Neural cell (in vitro differentiated cells): ENCODE measurements around the gene IGLL5. TPM values are rescaled to one million over a fixed set of nuclear protein-coding genes. Genes with fewer than 3 reads are reported as not detected.

Experiments used
- H2AFZ ChIP-seq: fragments of 200-600, 300-800 bp; sonication (generic), shearing (Covaris generic); 2 replicates; pipeline ENCODE4 v1.6.0; 2014; ENCODE audit warnings: low read depth, mild to moderate bottlenecking, antibody characterized with exemption, low read length, moderate library complexity
- H3F3A ChIP-seq: fragments of 200-600 bp; shearing (Covaris generic); 2 replicates; pipeline ENCODE4 v1.6.1; 2016; ENCODE audit warnings: mild to moderate bottlenecking, moderate library complexity, mixed read lengths, antibody characterized with exemption, low read length; ENCODE audit not compliant: insufficient read depth, poor library complexity, severe bottlenecking
- H3K27ac ChIP-seq: fragments of 200-600, 300-800 bp; sonication (generic), shearing (Covaris generic); 2 replicates; pipeline ENCODE4 v1.5.1; 2014; ENCODE audit warnings: mild to moderate bottlenecking, low read length, moderate library complexity
- H3K27me3 ChIP-seq: fragments of 300-800, 200-600 bp; sonication (generic), shearing (Covaris generic); 2 replicates; pipeline ENCODE4 v1.6.0; 2014; ENCODE audit warnings: mild to moderate bottlenecking, low read depth, low read length, moderate library complexity; ENCODE audit not compliant: insufficient read depth
- H3K36me3 ChIP-seq: fragments of 300-800, 200-600 bp; sonication (generic), shearing (Covaris generic); 2 replicates; pipeline ENCODE4 v1.5.1; 2014; ENCODE audit warnings: mild to moderate bottlenecking, antibody characterized with exemption, low read length, moderate library complexity; ENCODE audit not compliant: insufficient read depth
- H3K4me2 ChIP-seq: fragments of 300-800, 200-600 bp; sonication (generic), shearing (Covaris generic); 2 replicates; pipeline ENCODE4 v1.6.0; 2014; ENCODE audit warnings: mild to moderate bottlenecking, low read length
- H3K4me3 ChIP-seq: fragments of 300-800, 200-600 bp; sonication (generic), shearing (Covaris generic); 2 replicates; pipeline ENCODE4 v1.5.1; 2014; ENCODE audit warnings: mild to moderate bottlenecking, low read length, moderate library complexity
- H3K79me2 ChIP-seq: fragments of 200-600 bp; shearing (Covaris generic); replicated peaks from 2 replicates; pipeline ENCODE4 v1.6.0; 2014; ENCODE audit warnings: mild to moderate bottlenecking, low read length, moderate library complexity; ENCODE audit not compliant: insufficient read depth
- H3K9ac ChIP-seq: fragments of 300-800, 200-600 bp; sonication (generic), shearing (Covaris generic); 2 replicates; pipeline ENCODE4 v1.6.1; 2016; ENCODE audit warnings: mild to moderate bottlenecking, low read length, mixed read lengths
- H3K9me2 ChIP-seq: fragments of 200-600 bp; shearing (Covaris generic); 2 replicates; pipeline ENCODE4 v1.6.1; 2016; ENCODE audit warnings: mild to moderate bottlenecking, low read length, mixed read lengths; ENCODE audit not compliant: insufficient read depth
- H3K9me3 ChIP-seq: fragments of 200-600, 300-800 bp; sonication (generic), shearing (Covaris generic); 2 replicates; pipeline ENCODE4 v1.6.1; 2016; ENCODE audit warnings: mild to moderate bottlenecking, mixed run types, low read length, moderate library complexity, mixed read lengths
- H4K20me1 ChIP-seq: fragments of 200-600 bp; shearing (Covaris generic); 2 replicates; pipeline ENCODE4 v1.6.1; 2016; ENCODE audit warnings: mild to moderate bottlenecking, mixed run types; ENCODE audit not compliant: insufficient read depth
- EP300 ChIP-seq: fragments of 450-650 bp; conservative IDR thresholded peaks from 2 replicates; pipeline ENCODE4 v1.6.1; 2014; ENCODE audit warnings: antibody characterized with exemption, mild to moderate bottlenecking, moderate library complexity; ENCODE audit not compliant: poor library complexity, severe bottlenecking
- EZH2 ChIP-seq: fragments of 200-600, 300-800 bp; shearing (Covaris generic), sonication (generic); IDR thresholded peaks from 2 replicates; pipeline ENCODE4 v1.6.1; 2014; ENCODE audit warnings: antibody characterized with exemption, low read length, borderline replicate concordance, mild to moderate bottlenecking; ENCODE audit not compliant: insufficient read depth, poor library complexity, severe bottlenecking
- MXI1 ChIP-seq: fragments of 450-650 bp; conservative IDR thresholded peaks from 2 replicates; pipeline ENCODE4 v1.6.1; 2014; ENCODE audit warnings: antibody characterized with exemption, mild to moderate bottlenecking; ENCODE audit not compliant: poor library complexity, severe bottlenecking
- POLR2AphosphoS5 ChIP-seq: IDR thresholded peaks from 2 replicates; pipeline ENCODE4 v1.6.1; 2012
- RAD21 ChIP-seq: fragments of 450-650 bp; conservative IDR thresholded peaks from 2 replicates; pipeline ENCODE4 v1.6.1; 2014; ENCODE audit warnings: antibody characterized with exemption, mild to moderate bottlenecking, moderate library complexity
- REST ChIP-seq: IDR thresholded peaks from 2 replicates; pipeline ENCODE4 v1.6.1; 2012; ENCODE audit warnings: borderline replicate concordance
- SMC3 ChIP-seq: fragments of 450-650 bp; conservative IDR thresholded peaks from 2 replicates; pipeline ENCODE4 v1.6.1; 2014; ENCODE audit warnings: antibody characterized with exemption, mild to moderate bottlenecking, moderate library complexity; ENCODE audit not compliant: poor library complexity
- TAF1 ChIP-seq: IDR thresholded peaks from 2 replicates; pipeline ENCODE4 v1.6.1; 2012; ENCODE audit warnings: low read depth
- polyA plus RNA-seq: library from polyadenylated mRNA; depleted of rRNA; stranded (reverse); fragments of >200 nt; gene quantifications from 2 replicates; pipeline ENCODE4 v1.2.3, GENCODE V29; 2014
- TF ChIP-seq, protein P1 (sequence below): fragments of 450-650 bp; IDR thresholded peaks from 2 replicates; pipeline ENCODE4 v1.5.1; 2014; ENCODE audit warnings: antibody characterized with exemption, mild to moderate bottlenecking, moderate library complexity; ENCODE audit not compliant: poor library complexity, severe bottlenecking

Gene IGLL5
- polyA plus RNA-seq, 1 donor from 2014 or later, result 0.19 TPM

DNA sequence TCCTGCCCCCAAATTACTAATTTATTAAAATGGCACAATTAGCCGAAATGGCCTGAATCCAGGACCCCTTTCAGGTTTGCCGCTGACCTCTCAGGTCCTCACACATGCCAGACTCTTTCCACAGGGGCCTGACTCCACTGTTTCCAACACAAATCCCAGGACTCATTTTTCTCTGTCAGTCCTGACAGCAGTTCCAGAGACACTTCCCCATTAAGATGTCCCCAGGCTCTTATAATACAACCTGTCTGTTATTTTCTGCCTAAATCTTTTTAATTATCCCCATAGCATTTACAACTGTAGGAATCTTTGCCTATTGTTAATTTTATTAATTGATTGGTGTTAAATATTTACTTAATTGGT lies 9.4 kb upstream of the IGLL5 start:
- H3K4me2 ChIP-seq, result no peak overlapping the region
- no peaks in the 10 kb centered on the region for H3K9me2 ChIP-seq
- no peaks in the 10 kb centered on the region for H3K9me3 ChIP-seq
- H3K27ac ChIP-seq, result no peak overlapping the region
- H2AFZ ChIP-seq, result no peak overlapping the region
- no peaks in the 10 kb centered on the region for H3K79me2 ChIP-seq
- TF ChIP-seq EZH2, result no peak
- no peak overlapping the region for H3K4me3 ChIP-seq
- H4K20me1 ChIP-seq, result no peaks in the 10 kb centered on the region
- no peaks in the 10 kb centered on the region for H3K27me3 ChIP-seq
- H3K36me3 ChIP-seq, result no peaks in the 10 kb centered on the region
- no peaks in the 10 kb centered on the region for H3F3A ChIP-seq
- no peak overlapping the region for H3K9ac ChIP-seq

GRCh38 chr22:22878801-22879674 lies 8.6 kb upstream of the IGLL5 start:
- Histone ChIP-seq H3K9me3 (no peaks in the 10 kb centered on the region), H4K20me1 (no peaks in the 10 kb centered on the region), H3F3A (no peaks in the 10 kb centered on the region), H3K4me3 (no peak overlapping the region), H3K36me3 (no peaks in the 10 kb centered on the region), H3K27ac (no peak overlapping the region), H3K4me2 (no peak overlapping the region), H3K79me2 (no peaks in the 10 kb centered on the region), H2AFZ (no peak overlapping the region), H3K27me3 (no peaks in the 10 kb centered on the region), H3K9ac (no peak overlapping the region), H3K9me2 (no peaks in the 10 kb centered on the region)
- no peak for TF ChIP-seq RAD21
- no peak for TF ChIP-seq POLR2AphosphoS5
- TF ChIP-seq EP300, result no peak
- no peak for TF ChIP-seq EZH2
- no peak for TF ChIP-seq TAF1
- no peak for TF ChIP-seq SMC3
- no peak for TF ChIP-seq MXI1
- TF ChIP-seq, protein P1, sequence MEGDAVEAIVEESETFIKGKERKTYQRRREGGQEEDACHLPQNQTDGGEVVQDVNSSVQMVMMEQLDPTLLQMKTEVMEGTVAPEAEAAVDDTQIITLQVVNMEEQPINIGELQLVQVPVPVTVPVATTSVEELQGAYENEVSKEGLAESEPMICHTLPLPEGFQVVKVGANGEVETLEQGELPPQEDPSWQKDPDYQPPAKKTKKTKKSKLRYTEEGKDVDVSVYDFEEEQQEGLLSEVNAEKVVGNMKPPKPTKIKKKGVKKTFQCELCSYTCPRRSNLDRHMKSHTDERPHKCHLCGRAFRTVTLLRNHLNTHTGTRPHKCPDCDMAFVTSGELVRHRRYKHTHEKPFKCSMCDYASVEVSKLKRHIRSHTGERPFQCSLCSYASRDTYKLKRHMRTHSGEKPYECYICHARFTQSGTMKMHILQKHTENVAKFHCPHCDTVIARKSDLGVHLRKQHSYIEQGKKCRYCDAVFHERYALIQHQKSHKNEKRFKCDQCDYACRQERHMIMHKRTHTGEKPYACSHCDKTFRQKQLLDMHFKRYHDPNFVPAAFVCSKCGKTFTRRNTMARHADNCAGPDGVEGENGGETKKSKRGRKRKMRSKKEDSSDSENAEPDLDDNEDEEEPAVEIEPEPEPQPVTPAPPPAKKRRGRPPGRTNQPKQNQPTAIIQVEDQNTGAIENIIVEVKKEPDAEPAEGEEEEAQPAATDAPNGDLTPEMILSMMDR, result no peak
- TF ChIP-seq REST, result no peak
